HG03469 (cell line): ENCODE data around the gene LRRC28.

Experiments
- ATAC-seq: cut with Tn5 transposase; IDR thresholded peaks from one replicate; pipeline ENCODE4 v1.9.1; 2021; ENCODE audit warnings: mild to moderate bottlenecking, moderate library complexity, moderate number of reproducible peaks; ENCODE audit not compliant: unreplicated experiment

Gene LRRC28

GRCh38 chr15:99413955-99414754 lies 162.9 kb downstream of the LRRC28 start:
- no peak for ATAC-seq

GRCh38 chr15:99414755-99415731 lies 163.8 kb downstream of the LRRC28 start:
- no peak for ATAC-seq

- no peak for ATAC-seq
Observed at GRCh38 chr15:99416191-99417188, 165.2 kb downstream of the LRRC28 start.

GRCh38 chr15:99421172-99421656 lies 169.9 kb downstream of the LRRC28 start:
- ATAC-seq = no peak

GRCh38 chr15:99421758-99422157 lies 170.5 kb downstream of the LRRC28 start:
- no peak for ATAC-seq

- ATAC-seq = no peak
Observed at GRCh38 chr15:99423186-99424130, 172.2 kb downstream of the LRRC28 start.

- no peak for ATAC-seq
Observed at GRCh38 chr15:99424131-99424571, 172.9 kb downstream of the LRRC28 start.

- peak; percentile 79 for ATAC-seq
Observed at GRCh38 chr15:99424978-99425656, 173.8 kb downstream of the LRRC28 start.

GRCh38 chr15:99425657-99426301 lies 174.5 kb downstream of the LRRC28 start:
- ATAC-seq = no peak

- ATAC-seq = no peak
Observed at GRCh38 chr15:99426431-99427105, 175.3 kb downstream of the LRRC28 start.

- no peak for ATAC-seq
Observed at GRCh38 chr15:99427210-99427609, 175.9 kb downstream of the LRRC28 start.

GRCh38 chr15:99427668-99428361 lies 176.5 kb downstream of the LRRC28 start:
- no peak for ATAC-seq

GRCh38 chr15:99429681-99430081 lies 178.4 kb downstream of the LRRC28 start:
- ATAC-seq = no peak

GRCh38 chr15:99430881-99431401 lies 179.7 kb downstream of the LRRC28 start:
- ATAC-seq = no peak

- ATAC-seq = no peak
Observed at GRCh38 chr15:99431661-99432091, 180.4 kb downstream of the LRRC28 start.

- ATAC-seq = no peak
Observed at GRCh38 chr15:99432271-99433025, 181.2 kb downstream of the LRRC28 start.
